ENCODE measurements around the gene NFKBIB. TPM values are rescaled to one million over a fixed set of nuclear protein-coding genes. Genes with fewer than 3 reads are reported as not detected.

Gene NFKBIB
- total and polyA plus RNA-seq, 2 of the 13 experiments (the other 11 are each of a cell fraction or from before 2014, with no cell fraction given), result 8.6 to 14.9 TPM

- TF ChIP-seq REST (IDR thresholded peaks at IDR 0.05; ENCODE audit: borderline replicate concordance in 1 of 2, low read depth in 1 of 2, low read length in 2 of 2) (no peak), ZNF563 (CRISPR knock-in tag; IDR thresholded peaks at IDR 0.05) (no peak), ESRRA (CRISPR knock-in tag; IDR thresholded peaks at IDR 0.05; ENCODE audit: low read depth) (no peak), ZNF691 (CRISPR knock-in tag; IDR thresholded peaks at IDR 0.05; ENCODE audit: borderline replicate concordance, low read depth) (no peak), MATR3 (CRISPR knock-in tag; IDR thresholded peaks at IDR 0.05) (no peak), ATF5 (CRISPR knock-in tag; IDR thresholded peaks at IDR 0.05; ENCODE audit: low read depth) (no peak), ZBTB42 (CRISPR knock-in tag; IDR thresholded peaks at IDR 0.05) (no peak), ZBTB43 (CRISPR knock-in tag; conservative IDR thresholded peaks at IDR 0.05) (no peak), SALL2 (CRISPR knock-in tag; IDR thresholded peaks at IDR 0.05) (no peak), ZNF547 (CRISPR knock-in tag; IDR thresholded peaks at IDR 0.05) (no peak), TBX2 (CRISPR knock-in tag; IDR thresholded peaks at IDR 0.05; ENCODE audit: borderline replicate concordance) (no peak), ZNF446 (CRISPR knock-in tag; IDR thresholded peaks at IDR 0.05) (no peak), SAP130 (CRISPR knock-in tag; IDR thresholded peaks at IDR 0.05; ENCODE audit: low read depth) (peak; percentile 70), HDAC6 (IDR thresholded peaks at IDR 0.05; ENCODE audit: low read depth, low read length) (no peak), ZNF335 (CRISPR knock-in tag; IDR thresholded peaks at IDR 0.05) (no peak), MTA3 (CRISPR knock-in tag; IDR thresholded peaks at IDR 0.05) (no peak), ZNF382 (CRISPR knock-in tag; IDR thresholded peaks at IDR 0.05; ENCODE audit: borderline replicate concordance) (no peak), ZNF3 (CRISPR knock-in tag; IDR thresholded peaks at IDR 0.05) (no peak), ZNF749 (CRISPR knock-in tag; IDR thresholded peaks at IDR 0.05; ENCODE audit: borderline replicate concordance) (no peak), ZNF713 (CRISPR knock-in tag; IDR thresholded peaks at IDR 0.05) (no peak), CBFB (CRISPR knock-in tag; IDR thresholded peaks at IDR 0.05) (no peak), ARNT (IDR thresholded peaks at IDR 0.05) (no peak), NCOA1 (CRISPR knock-in tag; IDR thresholded peaks at IDR 0.05) (no peak), ZNF143 (CRISPR knock-in tag; IDR thresholded peaks at IDR 0.05) (0 out of 2 replicates have a peak, but pooled peaks have one; percentile 5), HNRNPUL1 (IDR thresholded peaks at IDR 0.05; ENCODE audit: low read depth, low read length) (no peak), CBX1 (IDR thresholded peaks at IDR 0.05; ENCODE audit: low read depth) (no peak), ZNF629 (CRISPR knock-in tag; conservative IDR thresholded peaks at IDR 0.05) (no peak), GZF1 (CRISPR knock-in tag; IDR thresholded peaks at IDR 0.05) (no peak)
Observed at GRCh38 chr19:38850436-38850975, 49.3 kb upstream of the NFKBIB start (continued).
